ENCODE data around the gene RGS7BP.

RGS7BP gene

DNA sequence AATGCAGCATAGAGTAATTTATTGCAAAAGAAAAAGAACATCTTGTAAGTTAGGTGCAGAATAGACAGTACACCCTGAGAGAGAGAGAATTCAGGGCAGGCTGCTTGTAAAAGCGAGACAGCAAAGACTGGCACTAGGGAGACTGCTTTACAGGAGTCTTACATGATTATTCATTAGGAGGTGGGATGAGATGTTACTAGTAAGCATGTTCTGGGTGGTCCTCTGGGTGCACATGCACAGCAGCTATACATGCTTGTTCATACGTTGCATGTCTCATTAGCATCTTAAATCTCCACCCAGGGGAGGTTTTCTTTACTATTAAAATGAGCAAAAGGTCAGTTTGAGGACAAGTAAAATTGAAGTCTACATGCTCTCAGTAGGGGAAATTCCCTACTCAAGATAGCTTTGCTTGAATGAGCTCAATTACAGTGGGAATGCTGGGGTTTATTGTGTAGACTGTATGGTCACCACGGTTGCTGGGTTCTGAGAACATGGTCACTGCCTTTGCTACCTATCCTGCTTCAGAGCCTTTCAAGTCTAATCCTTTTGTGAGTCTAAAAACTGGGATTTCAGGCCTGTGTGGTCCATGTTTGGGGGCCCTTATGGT is 60.6 kb downstream of the RGS7BP start:
- no peak for DNase-seq

DNA sequence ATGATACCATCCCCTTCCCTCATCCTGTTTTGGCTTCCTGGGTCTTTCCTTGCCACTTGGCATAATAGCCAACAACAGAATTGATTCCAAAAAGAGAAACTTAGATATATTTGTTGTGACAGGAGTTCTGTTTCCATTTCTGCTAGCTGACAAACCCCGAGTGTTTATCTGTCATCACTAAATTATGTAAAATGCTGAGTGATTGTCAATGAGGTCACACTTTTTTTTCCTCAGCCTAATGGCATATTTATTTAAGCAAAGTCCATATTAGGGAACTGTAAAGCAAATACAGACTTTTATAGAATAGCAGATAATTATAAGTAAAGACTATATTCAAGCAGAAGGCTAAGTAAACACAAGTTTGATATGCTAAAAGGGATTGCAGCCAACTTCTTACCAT is 64.0 kb downstream of the RGS7BP start:
- no peak for DNase-seq

DNA sequence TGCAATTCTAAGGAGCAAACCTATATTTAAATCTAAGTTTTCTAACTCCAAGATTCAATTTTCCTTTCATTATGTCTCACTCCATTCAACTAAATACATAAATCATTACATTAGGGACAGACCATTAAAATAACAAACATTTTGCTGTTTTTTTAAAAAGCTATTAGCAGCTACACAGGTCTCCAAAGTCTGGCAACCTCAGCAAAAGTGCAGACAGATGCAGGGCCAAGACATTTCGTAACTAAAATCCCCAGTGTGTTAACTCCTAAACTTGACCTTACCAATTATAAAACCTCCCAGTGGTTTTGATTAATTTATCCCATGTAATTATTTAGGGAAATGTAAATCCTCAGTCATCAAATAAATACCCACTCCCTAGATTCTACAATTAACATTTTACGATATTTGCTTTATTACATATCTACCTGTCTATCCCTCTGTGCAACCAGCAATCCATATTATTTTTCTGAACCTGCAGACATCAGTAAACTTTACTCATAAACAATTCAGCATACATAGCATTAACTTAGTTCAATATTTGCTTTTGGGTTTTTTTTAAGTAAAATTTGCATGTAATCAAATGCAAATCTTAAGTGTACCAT is 64.7 kb downstream of the RGS7BP start:
- DNase-seq: no peak

DNA sequence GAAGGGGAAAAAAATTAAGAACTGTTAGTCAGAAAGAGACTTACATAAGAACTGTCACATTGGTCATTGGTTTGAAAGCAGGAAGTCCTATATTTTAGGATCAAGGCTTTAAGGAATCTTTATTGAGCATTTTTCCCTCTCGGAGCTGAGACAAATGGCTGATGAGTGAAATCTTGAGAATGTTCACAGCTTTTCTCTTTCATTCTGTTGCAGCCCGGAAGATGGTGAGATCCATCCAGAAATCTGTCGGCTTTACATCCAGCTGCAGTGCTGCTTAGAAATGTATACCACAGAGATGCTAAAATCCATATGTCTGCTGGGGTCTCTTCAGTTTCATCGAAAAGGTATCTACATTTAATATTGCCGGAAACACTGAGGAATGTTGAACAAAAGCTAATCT is 69.7 kb downstream of the RGS7BP start:
- DNase-seq: no peak

DNA sequence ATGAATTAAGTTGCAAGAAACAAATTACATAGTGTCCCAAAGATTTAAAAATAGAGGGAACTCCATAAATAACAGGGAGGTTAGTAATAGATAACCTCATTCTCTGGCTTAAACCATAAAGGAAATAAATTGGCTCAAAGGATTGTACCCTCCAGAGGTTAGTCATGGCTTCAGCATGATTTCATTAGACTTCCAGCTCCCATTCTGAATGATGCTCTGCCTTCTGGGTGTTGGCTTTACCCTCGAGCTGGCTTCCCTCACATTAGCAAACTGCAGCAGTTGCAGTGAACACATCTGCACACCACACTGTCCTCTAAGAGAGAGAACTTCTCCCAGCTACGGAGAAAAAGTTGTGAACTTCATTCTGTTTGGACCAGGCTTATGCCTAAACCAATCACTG is 70.4 kb downstream of the RGS7BP start:
- no peak for DNase-seq

DNA sequence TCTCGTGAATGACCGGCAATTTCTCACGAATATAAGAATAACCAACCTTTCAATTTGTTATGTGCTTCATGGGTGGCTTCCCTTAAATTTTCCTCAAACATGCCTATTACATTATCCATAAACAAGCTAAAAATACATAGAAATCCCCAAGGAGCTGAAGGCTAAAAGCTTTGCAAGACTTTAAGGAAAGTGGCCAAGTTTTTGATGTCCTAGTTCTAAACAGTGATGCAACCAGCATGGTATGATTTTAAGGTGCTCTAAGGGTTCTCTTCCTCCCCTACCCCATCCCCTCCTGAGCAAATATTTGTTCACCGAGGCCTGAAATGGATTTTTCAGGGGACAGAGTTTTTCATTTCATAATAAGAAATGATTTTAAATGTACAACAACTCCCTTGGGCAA is 79.8 kb downstream of the RGS7BP start:
- no peak for DNase-seq

DNA sequence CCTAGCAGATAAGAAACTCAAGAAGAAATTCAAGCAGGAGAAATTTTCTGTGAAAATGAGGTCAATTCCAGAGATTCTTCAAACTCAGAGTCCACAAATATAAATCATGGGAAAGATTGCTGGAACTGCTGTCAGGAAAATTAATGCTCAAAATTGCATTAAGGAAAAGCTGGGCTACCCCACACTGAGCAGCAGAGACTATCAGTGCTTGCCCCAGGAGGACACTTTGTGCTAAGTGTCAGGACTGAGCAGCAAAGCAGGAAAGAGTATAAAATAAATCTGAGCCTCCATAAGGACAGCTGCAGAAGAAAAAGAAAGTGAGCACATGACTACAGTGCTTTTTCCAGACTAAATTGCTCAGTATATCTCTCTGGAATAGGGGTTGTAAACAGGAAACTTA is 81.6 kb downstream of the RGS7BP start:
- no peak for DNase-seq

DNA sequence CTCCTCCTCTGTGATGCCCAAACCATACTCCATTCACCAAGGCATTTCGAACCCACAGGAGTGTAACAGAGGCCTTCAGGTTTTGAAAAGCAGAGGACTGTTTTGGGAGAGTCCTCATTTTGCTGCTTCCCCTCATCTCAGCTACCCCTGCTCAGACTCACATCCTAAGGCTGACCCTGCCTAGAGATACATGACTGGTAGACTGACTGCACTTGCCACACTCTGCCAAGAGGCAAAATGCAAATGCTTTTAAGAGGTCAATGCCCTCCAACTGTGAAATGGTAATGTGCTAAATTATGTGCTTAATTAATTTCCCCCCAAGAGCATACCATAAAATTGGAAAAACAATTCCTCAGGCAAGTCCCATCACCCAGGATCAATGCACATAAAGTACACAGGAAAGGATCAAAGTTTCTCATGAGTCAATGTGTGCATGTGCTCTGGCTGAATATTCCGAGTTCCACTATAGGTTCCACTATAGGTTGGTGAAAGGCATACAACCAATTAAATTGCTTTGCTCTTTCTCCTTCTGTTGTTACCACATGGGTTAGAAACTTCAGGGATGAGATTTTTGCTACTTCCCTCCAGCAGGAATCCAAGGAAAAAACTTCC is 87.0 kb downstream of the RGS7BP start:
- no peak for DNase-seq

DNA sequence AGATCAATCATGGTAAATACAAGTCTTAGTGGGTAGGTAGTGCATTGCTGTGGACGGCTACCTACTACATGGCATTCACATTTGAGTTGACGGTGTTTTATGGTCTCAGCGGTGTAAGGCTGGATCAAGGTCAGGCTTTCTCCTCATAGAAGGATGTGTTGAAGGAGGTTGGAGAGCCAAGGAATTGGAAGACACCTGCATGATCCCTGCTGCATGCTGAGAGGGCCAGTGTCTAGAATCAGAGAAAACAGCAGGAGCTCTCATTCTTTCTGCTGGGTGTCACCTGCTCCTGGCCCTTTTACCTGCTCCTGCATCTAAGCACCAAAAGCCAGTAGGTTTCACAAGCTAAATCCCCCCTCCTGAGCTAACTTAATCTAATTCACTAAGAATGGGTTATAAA is 88.2 kb downstream of the RGS7BP start:
- DNase-seq: no peak

DNA sequence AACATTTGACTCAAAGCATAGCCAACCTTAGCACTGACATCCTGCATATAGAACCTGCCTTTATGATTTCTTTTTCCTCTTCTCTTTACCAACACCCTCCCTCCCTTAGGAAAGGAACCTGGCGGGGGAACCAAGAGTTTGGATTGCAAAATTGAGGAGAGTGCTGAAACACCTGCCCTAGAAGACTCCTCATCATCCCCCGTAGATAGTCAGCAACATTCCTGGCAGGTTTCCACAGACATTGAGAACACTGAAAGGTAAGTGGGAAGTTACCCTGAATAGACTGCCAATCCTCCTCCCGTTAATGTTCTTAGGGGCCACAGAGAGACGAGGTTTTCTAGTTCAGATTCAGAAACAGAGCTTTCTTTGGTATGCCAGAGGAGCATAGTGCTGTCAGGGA is 88.8 kb downstream of the RGS7BP start:
- DNase-seq: no peak

DNA sequence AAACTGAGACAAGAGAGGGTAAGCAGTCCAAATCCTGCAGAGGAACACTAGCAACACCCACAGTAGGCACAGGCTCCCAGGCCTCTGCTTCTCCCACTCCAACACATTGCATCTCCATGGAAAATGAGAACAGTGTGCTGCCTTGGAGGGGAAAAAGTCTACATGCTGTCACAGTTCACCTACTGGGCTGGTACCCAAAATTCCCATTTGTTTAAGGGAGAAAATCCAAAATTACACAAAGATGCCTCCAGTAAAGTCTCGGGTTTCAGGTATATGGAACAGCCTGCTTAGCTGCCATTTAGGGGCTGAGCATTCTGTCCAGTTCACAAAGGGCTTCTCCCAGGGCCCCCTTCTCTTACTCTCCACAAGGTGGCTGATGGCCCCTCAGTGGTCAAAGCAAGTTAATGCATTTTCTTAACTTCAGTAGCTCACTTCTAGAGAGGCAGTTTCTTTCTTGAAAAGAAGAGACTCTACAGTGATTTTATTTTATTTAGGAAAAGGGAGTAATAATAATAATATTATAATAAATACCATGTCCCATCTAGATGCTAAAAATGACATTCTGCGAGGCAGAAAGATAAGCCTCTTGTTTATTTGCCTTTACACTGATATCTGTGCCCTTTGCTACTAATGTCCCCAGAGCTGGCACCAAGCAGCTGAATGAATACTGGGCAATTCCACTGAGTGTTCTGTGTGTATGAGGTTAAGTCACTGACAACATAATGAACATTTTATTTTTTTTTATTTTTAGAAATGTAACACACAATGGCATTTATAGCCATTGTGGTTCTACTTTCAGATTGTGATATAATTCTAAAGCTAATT is 89.4 kb downstream of the RGS7BP start:
- DNase-seq: no peak

DNA sequence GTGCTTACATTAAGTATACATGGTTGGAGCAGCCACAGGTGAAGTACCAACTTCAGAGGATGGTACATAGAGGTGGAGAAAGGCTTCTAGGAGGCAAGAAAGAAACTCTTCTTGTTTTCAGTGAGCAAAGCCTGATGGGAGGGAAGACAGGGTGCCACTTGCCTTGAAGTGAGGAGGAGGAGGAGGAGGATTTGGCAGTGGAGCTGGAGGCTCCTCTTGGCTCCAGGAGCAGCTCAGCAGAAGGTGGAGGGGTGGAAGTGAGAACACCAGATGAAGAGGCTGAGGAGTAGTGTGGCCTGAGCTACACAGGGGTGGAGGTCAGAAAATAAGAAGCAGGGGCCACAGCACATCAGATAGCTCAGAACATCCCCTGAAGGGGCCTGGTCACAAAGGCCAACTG is 93.4 kb downstream of the RGS7BP start:
- DNase-seq: no peak

DNA sequence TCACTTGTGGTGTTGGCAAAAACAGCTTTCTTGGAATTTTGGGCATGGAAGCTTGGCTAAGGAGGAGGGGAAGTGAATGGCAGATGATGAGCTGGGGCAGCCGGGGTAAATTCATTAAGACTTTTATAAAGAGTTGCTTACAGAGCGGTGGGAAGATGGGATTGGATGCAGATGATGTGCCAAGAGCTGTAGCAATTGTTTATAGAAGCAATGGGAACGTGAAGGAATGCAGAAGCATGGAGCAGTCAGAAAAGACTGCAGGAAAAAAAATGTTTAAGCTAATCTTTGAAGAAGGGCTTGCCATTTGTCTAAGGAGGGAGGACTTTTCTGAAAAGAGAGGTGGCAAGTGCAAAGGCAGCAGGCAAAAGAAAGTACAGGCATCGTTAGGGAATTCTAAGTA is 97.9 kb downstream of the RGS7BP start:
- DNase-seq: no peak

DNA sequence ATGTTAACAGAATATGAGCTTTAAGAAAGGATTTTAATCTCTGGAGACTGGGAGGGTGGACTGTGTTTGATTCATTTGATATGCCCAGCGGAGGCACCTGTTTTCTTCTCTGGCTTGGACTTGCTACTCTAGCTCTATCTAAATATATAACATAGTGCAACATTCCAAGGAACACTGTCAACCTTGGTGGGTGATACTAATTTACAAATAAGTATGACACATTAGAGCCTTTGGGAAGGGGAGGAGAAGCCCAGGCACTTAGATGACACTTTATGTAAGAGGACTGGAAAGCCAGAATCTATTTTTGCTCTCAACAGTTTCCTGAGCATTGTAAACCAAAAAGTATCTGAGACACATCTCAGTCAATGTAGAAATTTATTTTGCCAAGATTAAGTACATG is 101.1 kb downstream of the RGS7BP start:
- DNase-seq: no peak

DNA sequence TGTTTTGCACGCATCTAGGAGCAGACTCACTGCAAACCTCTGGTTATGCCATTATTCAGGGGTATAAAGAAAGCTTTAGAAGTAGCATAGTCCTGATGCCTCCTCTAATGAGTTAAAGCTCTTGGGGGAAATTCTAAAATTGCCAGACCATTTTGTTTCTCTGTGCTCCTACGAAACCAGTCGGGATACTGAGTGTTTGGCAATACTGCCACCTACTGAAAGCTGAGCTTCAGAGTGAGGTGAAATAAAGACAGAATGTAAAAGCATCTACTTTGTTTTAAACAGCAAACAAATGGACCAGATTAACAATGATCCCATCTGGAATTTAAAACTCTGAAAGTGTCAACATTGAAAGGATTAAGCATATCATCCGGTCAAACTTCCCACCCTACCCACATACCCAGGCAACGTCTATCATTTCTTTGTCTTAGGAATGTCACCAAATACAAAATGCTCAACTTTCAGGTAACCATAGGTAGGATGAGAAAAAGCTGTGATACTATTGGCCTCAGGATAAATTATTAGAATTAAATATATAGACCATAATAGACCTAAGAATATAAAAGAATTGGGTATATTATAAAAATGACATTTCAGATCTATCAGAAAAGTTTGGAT is 106.6 kb downstream of the RGS7BP start:
- no peak for DNase-seq

DNA sequence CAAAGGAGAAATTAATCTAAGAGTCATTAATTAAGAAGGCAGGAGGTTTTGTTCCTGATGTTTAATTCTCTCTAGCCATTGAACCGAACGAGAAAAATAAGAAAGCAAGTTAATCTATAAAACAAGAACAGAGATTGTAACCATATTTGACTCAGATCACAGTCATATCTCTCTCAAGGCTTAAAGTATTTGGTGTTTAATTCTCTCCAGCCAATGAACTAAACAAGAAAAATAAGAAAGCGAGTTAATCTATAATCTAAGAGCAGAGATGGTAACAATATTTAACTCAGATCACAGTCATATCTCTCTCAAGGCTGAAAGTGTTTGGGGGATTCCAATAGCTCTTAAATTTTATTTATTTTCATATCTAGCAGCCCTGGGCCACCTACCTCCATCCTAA is 110.1 kb downstream of the RGS7BP start:
- DNase-seq: no peak

DNA sequence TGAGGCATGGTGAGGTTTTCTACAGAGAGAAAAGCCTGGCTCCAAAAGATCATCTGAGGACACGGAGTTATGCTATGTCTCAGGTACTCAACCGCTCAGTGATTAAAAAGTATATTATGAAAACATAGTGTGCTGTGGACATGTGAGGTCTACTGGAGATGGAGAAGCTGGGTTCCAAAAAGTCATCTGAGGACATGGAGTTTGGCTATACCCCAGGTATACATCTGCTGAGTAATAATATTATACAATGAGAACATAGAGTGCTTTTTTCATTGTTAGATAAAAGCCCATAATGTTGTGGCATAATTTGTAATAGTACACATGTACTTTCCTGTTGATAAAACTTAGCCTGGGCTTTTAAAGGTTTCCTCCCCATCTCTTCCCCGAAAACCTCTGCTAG is 113.8 kb downstream of the RGS7BP start:
- no peak for DNase-seq

DNA sequence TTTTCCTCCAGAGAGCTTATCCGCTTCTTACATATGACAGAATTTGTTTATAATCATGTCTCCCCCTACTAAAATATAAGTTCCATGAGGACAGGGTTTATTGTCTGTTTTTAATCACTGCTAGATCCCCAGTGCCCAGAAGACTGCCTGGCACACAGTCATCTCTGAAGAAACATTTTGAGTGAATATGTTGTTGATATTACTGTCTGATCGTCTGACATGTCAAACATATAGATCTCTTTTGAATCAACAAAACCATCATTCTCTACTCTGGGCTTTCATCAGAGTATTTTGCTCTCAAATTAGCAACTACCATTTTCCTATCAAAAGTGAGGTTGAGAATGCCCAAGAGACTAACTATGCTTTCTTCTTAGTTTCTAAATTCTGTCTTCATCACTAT is 117.2 kb downstream of the RGS7BP start:
- DNase-seq: no peak

DNA sequence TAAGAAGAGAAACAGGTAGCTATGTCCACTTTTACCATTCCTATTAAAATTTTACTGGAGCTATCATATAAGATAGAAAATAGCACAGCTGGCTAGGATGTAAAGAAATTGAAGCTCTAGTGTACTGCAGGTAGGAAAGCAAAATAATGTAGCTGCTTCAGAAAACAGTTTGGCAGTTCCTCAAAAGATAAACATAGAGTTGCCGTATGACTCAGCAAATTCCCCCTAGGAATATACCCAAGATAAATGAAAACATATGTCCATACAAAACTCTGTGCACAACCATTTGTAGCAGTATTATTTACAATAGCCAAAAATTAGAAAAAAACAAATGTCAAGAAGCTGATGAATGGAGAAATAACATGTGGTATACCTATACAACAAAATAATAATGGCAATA is 119.9 kb downstream of the RGS7BP start:
- DNase-seq: no peak

DNA sequence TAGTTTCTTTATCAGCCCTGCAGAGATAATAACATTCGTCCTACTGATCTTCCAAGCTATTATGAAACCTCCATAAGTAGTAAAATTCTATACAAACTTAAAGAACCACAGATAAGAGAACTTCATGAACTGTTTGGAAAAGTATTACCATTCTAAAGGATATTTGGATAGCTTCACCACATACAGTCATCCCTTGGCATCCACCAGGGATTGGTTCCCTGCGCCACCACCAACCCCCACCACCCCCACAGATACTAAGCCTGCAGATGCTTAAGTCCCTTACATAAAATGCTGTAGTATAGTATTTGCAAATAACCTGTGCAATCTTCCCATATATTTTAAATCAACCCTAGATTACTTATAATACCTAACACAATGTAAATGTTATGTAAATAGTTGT is 123.1 kb downstream of the RGS7BP start:
- DNase-seq: no peak

DNA sequence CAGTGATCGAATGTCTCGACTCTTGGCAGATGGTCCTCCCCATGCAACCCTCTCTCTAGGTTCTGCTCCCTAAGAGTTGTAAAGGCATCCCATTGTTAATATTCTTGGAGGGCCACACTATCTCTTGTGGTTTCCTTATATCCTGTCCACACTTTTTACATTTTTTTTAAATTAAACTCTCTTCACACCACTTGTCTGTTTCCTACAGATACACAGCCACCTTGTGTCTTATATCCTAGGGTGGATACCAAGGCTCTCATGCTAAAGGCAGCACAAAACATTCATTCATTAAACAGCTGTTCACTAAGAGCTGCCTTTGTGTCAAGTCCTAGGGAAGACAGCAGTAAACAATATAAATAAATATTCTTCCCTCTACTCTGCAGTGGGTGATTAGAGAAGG is 124.0 kb downstream of the RGS7BP start:
- DNase-seq: no peak

DNA sequence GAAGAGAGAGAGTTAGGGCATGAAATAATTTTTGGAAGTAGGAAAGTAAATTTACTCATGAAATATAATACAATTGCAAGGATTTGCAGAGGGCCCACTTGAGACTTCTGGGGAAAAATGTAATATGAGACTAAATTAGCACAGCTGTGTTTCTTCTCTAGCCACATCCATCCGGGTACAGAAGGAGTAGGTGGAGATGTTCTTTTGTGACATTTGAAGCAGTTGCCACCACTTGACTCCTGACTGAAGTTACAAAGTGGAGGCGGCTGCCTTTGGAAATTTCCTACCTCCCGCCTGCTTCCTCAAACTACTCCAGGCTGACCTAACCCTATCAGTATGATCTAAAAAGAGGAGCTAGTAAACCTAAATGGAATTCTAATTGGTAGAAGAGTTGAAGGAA is 126.4 kb downstream of the RGS7BP start:
- DNase-seq: no peak

DNA sequence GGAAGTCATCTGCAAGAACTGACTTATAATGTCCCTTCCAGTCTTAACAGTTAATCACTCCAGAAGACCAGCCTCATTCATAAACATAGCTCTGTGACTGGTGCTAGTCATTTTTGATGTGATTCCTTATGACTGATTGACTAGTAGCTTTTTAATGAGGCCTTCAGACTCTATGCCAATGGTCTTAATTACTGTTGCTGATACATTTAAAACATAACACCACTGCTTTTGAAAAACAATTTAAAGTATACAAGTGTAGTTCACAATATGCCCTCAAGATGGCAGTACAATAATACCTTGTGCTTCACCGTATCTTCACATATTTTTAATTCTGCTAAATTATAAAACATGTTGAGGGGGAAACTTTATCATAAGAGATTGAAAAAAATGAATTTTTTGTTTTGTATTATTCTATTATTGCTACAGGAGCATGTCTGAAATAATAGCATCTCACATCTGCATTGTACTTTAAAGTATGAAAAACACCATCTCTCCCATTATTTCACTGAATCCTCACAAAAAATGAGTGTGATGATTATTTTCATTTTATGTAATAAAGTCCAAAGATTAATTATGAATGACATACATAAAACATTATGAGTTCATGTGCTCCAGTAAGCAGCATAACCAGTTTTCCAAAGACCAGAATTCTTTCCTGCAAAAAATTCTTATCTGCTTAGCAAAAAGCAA is 129.3 kb downstream of the RGS7BP start:
- DNase-seq: no peak

All from CD4-positive, alpha-beta T cell treated with Interferon gamma for 1 hour (primary cell).